Stimulated activated CD8-positive, alpha-beta memory T cell treated with anti-CD3 and anti-CD28 coated beads, Interleukin-4, amount 100 ng/mL, for 24 hours (primary cell): ENCODE results near the gene GAGE12J.
"Not testable (repeated sequence)": the region's sequence is repeated elsewhere in the genome, so short reads cannot be mapped to it uniquely, and the experiment has no call there.

Experiments used
- DNase-seq: peaks from one replicate; pipeline ENCODE4 v3.0.0-alpha.2; 2020; ENCODE audit warnings: low read depth

Gene GAGE12J

GRCh38 chrX:49310371-49310770 lies 11.5 kb upstream of the GAGE12J start:
- no peak for DNase-seq

- no peak for DNase-seq
These were observed 9.7 kb upstream of the GAGE12J start for GRCh38 chrX:49312176-49312575.

- no peak for DNase-seq
These were observed 5.8 kb upstream of the GAGE12J start for GRCh38 chrX:49316085-49316484.

- DNase-seq = not testable (repeated sequence)
These were observed 429 bp downstream of the GAGE12J start for GRCh38 chrX:49322266-49322665.

- DNase-seq = not testable (repeated sequence)
These were observed 1.9 kb downstream of the GAGE12J start for GRCh38 chrX:49323735-49324134.

GRCh38 chrX:49330421-49330820 lies 8.6 kb downstream of the GAGE12J start:
- not testable (repeated sequence) for DNase-seq

GRCh38 chrX:49331282-49331681 lies 9.4 kb downstream of the GAGE12J start, which contains the start of gene GAGE13:
GAGE13 (plus strand) TSS chrX:49331582; CDS start chrX:49332738, 1,156 bp downstream.
- not testable (repeated sequence) for DNase-seq

- not testable (repeated sequence) for DNase-seq
These were observed 10.0 kb downstream of the GAGE12J start for GRCh38 chrX:49331841-49332240.

- not testable (repeated sequence) for DNase-seq
These were observed 19.6 kb downstream of the GAGE12J start for GRCh38 chrX:49341449-49341848.

- DNase-seq = not testable (repeated sequence)
These were observed 22.8 kb downstream of the GAGE12J start for GRCh38 chrX:49344496-49345175.

GRCh38 chrX:49345402-49345801 lies 23.6 kb downstream of the GAGE12J start:
- DNase-seq = not testable (repeated sequence)

- DNase-seq = not testable (repeated sequence)
These were observed 24.3 kb downstream of the GAGE12J start for GRCh38 chrX:49346150-49346549.
